Smooth muscle cell (in vitro differentiated cells): ENCODE data around the gene HSD17B12. TPM values are rescaled to one million over a fixed set of nuclear protein-coding genes. Genes with fewer than 3 reads are reported as not detected.

Experiments
- DNase-seq: peaks from one replicate; lab custom pipeline; 2025; ENCODE audit not compliant: unreplicated experiment; lab: John Stamatoyannopoulos, UW
- H2AFZ ChIP-seq: fragments of 200-600 bp; sonication (generic); 2 replicates; pipeline ENCODE4 v1.6.0; 2016; ENCODE audit warnings: antibody characterized with exemption, low read depth, mild to moderate bottlenecking
- H3F3A ChIP-seq: fragments of 200-600 bp; sonication (generic); 2 replicates; pipeline ENCODE4 v1.6.0; 2017; ENCODE audit warnings: antibody characterized with exemption, low read depth
- H3K27ac ChIP-seq: fragments of 200-600 bp; sonication (generic); 2 replicates; pipeline ENCODE4 v1.5.1; 2016; ENCODE audit warnings: low read depth, mild to moderate bottlenecking
- H3K27me3 ChIP-seq: fragments of 200-600 bp; sonication (generic); 2 replicates; pipeline ENCODE4 v1.6.1; 2016; ENCODE audit warnings: low read depth, mild to moderate bottlenecking
- H3K36me3 ChIP-seq: fragments of 200-600 bp; sonication (generic); 2 replicates; pipeline ENCODE4 v1.5.1; 2016; ENCODE audit warnings: low read depth
- H3K4me1 ChIP-seq: fragments of 200-600 bp; sonication (generic); 2 replicates; pipeline ENCODE4 v1.5.1; 2016; ENCODE audit warnings: low read depth
- H3K4me2 ChIP-seq: fragments of 200-600 bp; sonication (generic); 2 replicates; pipeline ENCODE4 v1.6.0; 2016; ENCODE audit warnings: mild to moderate bottlenecking
- H3K4me3 ChIP-seq: fragments of 200-600 bp; sonication (generic); 2 replicates; pipeline ENCODE4 v1.5.1; 2016; ENCODE audit warnings: mild to moderate bottlenecking
- H3K79me2 ChIP-seq: fragments of 200-600 bp; sonication (generic); 2 replicates; pipeline ENCODE4 v1.6.0; 2016; ENCODE audit warnings: low read depth, mild to moderate bottlenecking
- H3K9ac ChIP-seq: fragments of 200-600 bp; sonication (generic); 2 replicates; pipeline ENCODE4 v1.6.0; 2016; ENCODE audit warnings: low read depth
- H3K9me3 ChIP-seq: fragments of 200-600 bp; sonication (generic); replicated peaks from 2 replicates; pipeline ENCODE4 v1.5.1; 2016; ENCODE audit warnings: low read depth
- H4K20me1 ChIP-seq: fragments of 200-600 bp; sonication (generic); 2 replicates; pipeline ENCODE4 v1.6.0; 2016; ENCODE audit warnings: low read depth
- WGBS: methylation state at CpG from one replicate; pipeline ENCODE4 v1.1.7; 2016; ENCODE audit warnings: low lambda C conversion rate; 5-methylcytosine and 5-hydroxymethylcytosine counted together
- polyA plus RNA-seq: library from polyadenylated mRNA; unstranded; fragments of >200 nt; fragmentation: Nextera tagmentation; extraction: Ambion mirVana; gene quantifications from 2 replicates; pipeline ENCODE4 v1.2.1, GENCODE V29; 2016
- total RNA-seq: library from RNA; depleted of rRNA; stranded (reverse); fragments of >200 nt; gene quantifications from 2 replicates; pipeline ENCODE4 v1.2.3, GENCODE V29; 2014
- TF ChIP-seq, protein P1 (sequence below): fragments of 200-600 bp; sonication (generic); IDR thresholded peaks from 2 replicates; pipeline ENCODE4 v1.5.1; 2017; ENCODE audit warnings: borderline replicate concordance, mild to moderate bottlenecking, antibody characterized with exemption; ENCODE audit not compliant: insufficient read depth, poor library complexity, severe bottlenecking

The HSD17B12 gene
- total and polyA plus RNA-seq, 2 experiments from 2014 or later, result 74.8 to 111 TPM

DNA sequence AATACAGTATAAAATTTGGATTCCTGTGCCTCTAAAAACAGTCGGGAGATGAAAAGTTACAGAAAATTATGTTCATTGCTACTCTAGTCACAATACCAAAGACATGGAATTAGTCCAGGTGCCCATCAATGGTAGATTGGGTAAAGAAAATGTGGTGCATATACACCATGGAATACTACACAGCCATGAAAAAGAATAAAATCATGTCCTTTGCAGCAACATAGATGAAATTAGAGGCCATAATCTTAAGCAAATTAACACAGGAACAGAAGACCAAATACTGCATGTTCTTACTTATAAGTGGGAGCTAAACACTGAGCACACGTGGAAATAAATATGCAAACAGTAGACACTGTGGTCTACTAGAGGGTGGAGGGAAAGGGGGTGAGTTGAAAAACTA is 67.6 kb downstream of the HSD17B12 start:
- DNase-seq, result no peak
- Histone ChIP-seq H2AFZ (no peak overlapping the region), H3K4me3 (no peak overlapping the region), H4K20me1 (peaks cover 12% of the 10 kb centered on the region), H3K9ac (no peak overlapping the region), H3K4me2 (no peak overlapping the region), H3K27me3 (no peaks in the 10 kb centered on the region), H3K36me3 (no peaks in the 10 kb centered on the region), H3K79me2 (peaks cover 48% of the 10 kb centered on the region), H3K9me3 (no peaks in the 10 kb centered on the region), H3F3A (no peaks in the 10 kb centered on the region), H3K4me1 (no peaks in the 10 kb centered on the region), H3K27ac (no peak overlapping the region)
- WGBS, result 93% methylated on average over 2 of the region's 2 CpGs
- TF ChIP-seq, protein P1, sequence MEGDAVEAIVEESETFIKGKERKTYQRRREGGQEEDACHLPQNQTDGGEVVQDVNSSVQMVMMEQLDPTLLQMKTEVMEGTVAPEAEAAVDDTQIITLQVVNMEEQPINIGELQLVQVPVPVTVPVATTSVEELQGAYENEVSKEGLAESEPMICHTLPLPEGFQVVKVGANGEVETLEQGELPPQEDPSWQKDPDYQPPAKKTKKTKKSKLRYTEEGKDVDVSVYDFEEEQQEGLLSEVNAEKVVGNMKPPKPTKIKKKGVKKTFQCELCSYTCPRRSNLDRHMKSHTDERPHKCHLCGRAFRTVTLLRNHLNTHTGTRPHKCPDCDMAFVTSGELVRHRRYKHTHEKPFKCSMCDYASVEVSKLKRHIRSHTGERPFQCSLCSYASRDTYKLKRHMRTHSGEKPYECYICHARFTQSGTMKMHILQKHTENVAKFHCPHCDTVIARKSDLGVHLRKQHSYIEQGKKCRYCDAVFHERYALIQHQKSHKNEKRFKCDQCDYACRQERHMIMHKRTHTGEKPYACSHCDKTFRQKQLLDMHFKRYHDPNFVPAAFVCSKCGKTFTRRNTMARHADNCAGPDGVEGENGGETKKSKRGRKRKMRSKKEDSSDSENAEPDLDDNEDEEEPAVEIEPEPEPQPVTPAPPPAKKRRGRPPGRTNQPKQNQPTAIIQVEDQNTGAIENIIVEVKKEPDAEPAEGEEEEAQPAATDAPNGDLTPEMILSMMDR, result no peak

DNA sequence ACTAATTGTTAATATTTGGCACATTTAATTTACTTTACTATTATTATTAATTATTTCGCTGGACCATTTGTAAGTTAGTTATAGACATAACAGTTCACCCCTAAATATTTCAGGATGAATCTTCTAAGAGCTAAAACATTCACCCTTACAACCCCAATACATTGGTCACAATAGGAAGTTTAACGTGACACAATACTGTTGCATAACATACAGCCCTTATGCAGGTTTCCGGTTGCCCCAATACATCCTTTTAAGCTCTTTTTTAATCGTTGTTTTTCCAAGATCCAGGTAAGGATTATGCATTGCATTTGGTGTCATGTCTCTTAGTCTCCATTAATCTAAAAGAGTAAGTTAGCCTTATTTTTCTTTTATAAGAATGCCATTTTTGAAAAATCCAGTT is 71.2 kb downstream of the HSD17B12 start:
- no peak for DNase-seq
- H3K79me2 ChIP-seq, result peaks cover 26% of the 10 kb centered on the region
- H3F3A ChIP-seq, result no peaks in the 10 kb centered on the region
- no peak overlapping the region for H3K4me3 ChIP-seq
- no peaks in the 10 kb centered on the region for H3K4me1 ChIP-seq
- TF ChIP-seq, protein P1, result no peak
- H3K27ac ChIP-seq, result no peak overlapping the region
- 96% methylated on average over 4 of the region's 4 CpGs for WGBS
- H3K4me2 ChIP-seq, result no peak overlapping the region
- H3K36me3 ChIP-seq, result no peaks in the 10 kb centered on the region
- H3K9ac ChIP-seq, result no peak overlapping the region
- H4K20me1 ChIP-seq, result peaks cover 12% of the 10 kb centered on the region
- no peaks in the 10 kb centered on the region for H3K27me3 ChIP-seq
- H3K9me3 ChIP-seq, result no peaks in the 10 kb centered on the region
- no peak overlapping the region for H2AFZ ChIP-seq

DNA sequence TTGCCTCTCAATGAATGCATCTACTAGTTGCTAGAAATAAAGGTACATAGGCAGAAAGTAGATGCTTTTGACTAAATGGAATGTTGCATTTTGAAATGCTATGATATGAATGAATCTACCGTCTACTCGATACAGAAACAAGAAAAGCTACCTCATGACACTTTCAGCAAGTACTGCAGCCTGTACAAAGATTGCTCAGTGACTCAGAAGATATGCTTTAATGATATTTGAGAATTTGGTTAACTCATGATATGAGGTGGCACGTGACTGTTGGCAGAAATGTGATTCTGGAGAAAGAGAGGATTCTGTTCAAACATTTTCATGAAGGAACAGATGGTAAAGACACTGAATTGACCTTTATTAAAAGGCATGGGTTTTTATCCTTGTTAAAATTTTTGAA is 76.0 kb downstream of the HSD17B12 start:
- Histone ChIP-seq H3K4me3 (no peak overlapping the region), H3K27me3 (no peaks in the 10 kb centered on the region), H3K4me2 (no peak overlapping the region), H3K36me3 (no peaks in the 10 kb centered on the region), H4K20me1 (peaks cover 3% of the 10 kb centered on the region), H3K27ac (no peak overlapping the region), H3K9ac (no peak overlapping the region), H3K4me1 (no peaks in the 10 kb centered on the region), H3K79me2 (no peaks in the 10 kb centered on the region), H3F3A (no peaks in the 10 kb centered on the region), H3K9me3 (no peaks in the 10 kb centered on the region), H2AFZ (no peak overlapping the region)
- 96% methylated on average over 3 of the region's 3 CpGs for WGBS
- no peak for DNase-seq
- TF ChIP-seq, protein P1, result no peak

DNA sequence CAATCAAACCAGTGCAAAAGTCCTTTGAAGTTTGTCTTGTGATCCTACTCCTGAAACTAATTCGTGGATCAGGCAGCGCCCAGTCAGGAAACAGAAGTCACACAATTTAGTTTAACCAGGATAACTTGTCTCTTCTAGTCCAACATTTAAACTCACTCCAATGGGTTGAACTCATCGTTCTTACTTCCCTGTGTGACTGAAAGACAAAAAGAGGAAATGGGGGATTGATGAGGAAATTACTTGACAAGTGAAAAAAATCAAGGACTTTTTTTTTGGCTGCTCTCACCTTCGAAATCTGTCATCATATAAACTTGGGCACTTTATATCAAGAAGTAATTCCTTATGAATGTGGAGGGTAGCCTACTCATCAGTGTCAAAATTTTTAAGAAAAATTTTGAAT is 78.4 kb downstream of the HSD17B12 start:
- H3K4me3 ChIP-seq, result no peak overlapping the region
- no peak overlapping the region for H3K4me2 ChIP-seq
- TF ChIP-seq, protein P1, result no peak
- H3F3A ChIP-seq, result no peaks in the 10 kb centered on the region
- no peaks in the 10 kb centered on the region for H3K4me1 ChIP-seq
- no peak overlapping the region for H3K9ac ChIP-seq
- H3K27me3 ChIP-seq, result no peaks in the 10 kb centered on the region
- H3K9me3 ChIP-seq, result no peaks in the 10 kb centered on the region
- WGBS, result 86% methylated on average over 4 of the region's 4 CpGs
- H3K79me2 ChIP-seq, result no peaks in the 10 kb centered on the region
- peaks cover 3% of the 10 kb centered on the region for H4K20me1 ChIP-seq
- H3K36me3 ChIP-seq, result no peaks in the 10 kb centered on the region
- DNase-seq, result no peak
- no peak overlapping the region for H3K27ac ChIP-seq
- H2AFZ ChIP-seq, result no peak overlapping the region
